ENCODE data around the gene BIRC5.
"Not testable (repeated sequence)": the region's sequence is repeated elsewhere in the genome, so short reads cannot be mapped to it uniquely, and the experiment has no call there.

The BIRC5 gene

GRCh38 chr17:78225088-78225865 is 11.2 kb downstream of the BIRC5 start:
- DNase-seq (ENCODE audit: low spot score), result no peak

- DNase-seq (ENCODE audit: low spot score), result no peak
These were observed 12.2 kb downstream of the BIRC5 start for GRCh38 chr17:78226055-78226758.

- no peak for DNase-seq (ENCODE audit: low spot score)
These were observed 12.9 kb downstream of the BIRC5 start for GRCh38 chr17:78226759-78227454.

- no peak for DNase-seq (ENCODE audit: low spot score)
These were observed 13.4 kb downstream of the BIRC5 start for GRCh38 chr17:78227455-78227916.

GRCh38 chr17:78228176-78228575 is 14.1 kb downstream of the BIRC5 start:
- no peak for DNase-seq (ENCODE audit: low spot score)

GRCh38 chr17:78230252-78230962 is 16.4 kb downstream of the BIRC5 start:
- DNase-seq (ENCODE audit: low spot score), result no peak

GRCh38 chr17:78230996-78231935 is 17.2 kb downstream of the BIRC5 start, which contains the start of gene TMEM235:
Gene TMEM235, plus strand, starts transcription at chr17:78231631. Its CDS starts 393 bp downstream, at chr17:78232024.
- DNase-seq (ENCODE audit: low spot score), result no peak

- no peak for DNase-seq (ENCODE audit: low spot score)
These were observed 18.2 kb downstream of the BIRC5 start for GRCh38 chr17:78231991-78232858.

- no peak for DNase-seq (ENCODE audit: low spot score)
These were observed 18.8 kb downstream of the BIRC5 start for GRCh38 chr17:78232859-78233173.

GRCh38 chr17:78233678-78234077 is 19.6 kb downstream of the BIRC5 start:
- DNase-seq (ENCODE audit: low spot score), result no peak

GRCh38 chr17:78234261-78234865 is 20.3 kb downstream of the BIRC5 start:
- DNase-seq (ENCODE audit: low spot score), result no peak

- DNase-seq (ENCODE audit: low spot score), result not testable (repeated sequence)
These were observed 21.0 kb downstream of the BIRC5 start for GRCh38 chr17:78235022-78235421.

- no peak for DNase-seq (ENCODE audit: low spot score)
These were observed 21.8 kb downstream of the BIRC5 start for GRCh38 chr17:78235885-78236284.

- no peak for DNase-seq (ENCODE audit: low spot score)
These were observed 22.5 kb downstream of the BIRC5 start for GRCh38 chr17:78236362-78237127.

- no peak for DNase-seq (ENCODE audit: low spot score)
These were observed 23.5 kb downstream of the BIRC5 start for GRCh38 chr17:78237401-78238012.

- DNase-seq (ENCODE audit: low spot score), result no peak
These were observed 24.9 kb downstream of the BIRC5 start for GRCh38 chr17:78238823-78239488.

GRCh38 chr17:78239489-78239931 is 25.5 kb downstream of the BIRC5 start:
- no peak for DNase-seq (ENCODE audit: low spot score)
